Endothelial cell of umbilical vein (primary cell): ENCODE measurements around the gene COL4A1. TPM values are rescaled to one million over a fixed set of nuclear protein-coding genes. Genes with fewer than 3 reads are reported as not detected.

Source experiments
- BruUV-seq: library from RNA; stranded (reverse); fragments of 400-500 nt; replicated peaks from 2 replicates; lab custom pipeline; 2021; lab: Mats Ljungman, UMichigan
- CTCF ChIA-PET: fragments of 300-600, 350-600 bp; sonication (Branson Sonifier 250); formaldehyde crosslinking; loops from one replicate; lab custom pipeline; 2021; ENCODE audit warnings: antibody characterized with exemption, inconsistent platforms; lab: Charles Lee
- POLR2A ChIA-PET: fragments of 300-600, 350-600 bp; sonication (Branson Sonifier 250); formaldehyde crosslinking; loops from one replicate; lab custom pipeline; 2021; ENCODE audit warnings: antibody characterized with exemption, inconsistent platforms; lab: Charles Lee
- DNase-seq: peaks from one replicate; pipeline ENCODE4 v3.0.0-alpha.2; 2011; ENCODE audit warnings: low read depth, low spot score
- FAIRE-seq: peaks from 2 replicates; lab custom pipeline; 2011; peaks lifted over from hg19 to GRCh38; lab: Jason Lieb, UNC
- H2AFZ ChIP-seq: 2 replicates; pipeline ENCODE4 v1.6.0; 2012; ENCODE audit warnings: low read depth, low read length, control low read depth, inconsistent platforms
- H3K27ac ChIP-seq: 2 replicates; pipeline ENCODE4 v1.5.1; 2011; ENCODE audit warnings: low read depth, mild to moderate bottlenecking, control low read depth, low read length, moderate library complexity; ENCODE audit not compliant: insufficient read depth
- H3K27me3 ChIP-seq, 2 experiments: 2 replicates each; pipeline versions ENCODE4 v1.6.0 to v1.6.1; 2011; ENCODE audit warnings: low read length in 2 of 2, mixed read lengths in 1 of 2; ENCODE audit not compliant: control insufficient read depth in 2 of 2, insufficient read depth in 2 of 2
- H3K36me3 ChIP-seq, 2 experiments: 2 replicates in 1 of 2; 3 replicates in 1 of 2; pipeline ENCODE4 v1.5.1; 2011; ENCODE audit warnings: low read length in 2 of 2, mild to moderate bottlenecking in 1 of 2, moderate library complexity in 1 of 2; ENCODE audit not compliant: control insufficient read depth in 2 of 2, insufficient read depth in 2 of 2; ENCODE audit errors: extremely low read depth in 1 of 2
- H3K4me1 ChIP-seq: 3 replicates; pipeline ENCODE4 v1.5.1; 2011; ENCODE audit warnings: mild to moderate bottlenecking, low read length; ENCODE audit not compliant: control insufficient read depth, insufficient read depth; ENCODE audit errors: extremely low read depth
- H3K4me2 ChIP-seq: 2 replicates; pipeline ENCODE4 v1.6.1; 2011; ENCODE audit warnings: low read length, control low read depth, mixed read lengths; ENCODE audit not compliant: insufficient read depth
- H3K4me3 ChIP-seq, 3 experiments: fragments of 200-600 bp in 1 of 3; sonication (generic), shearing (Covaris generic) in 1 of 3; replicated peaks in 1 of 3; 2 replicates each; pipeline ENCODE4 v1.5.1; 2011 to 2016; ENCODE audit warnings: control low read depth in 3 of 3, low read length in 3 of 3, mild to moderate bottlenecking in 2 of 3, inconsistent platforms in 1 of 3, low read depth in 1 of 3, moderate library complexity in 1 of 3; ENCODE audit not compliant: insufficient read depth in 1 of 3
- H3K79me2 ChIP-seq: 2 replicates; pipeline ENCODE4 v1.6.0; 2012; ENCODE audit warnings: low read length, inconsistent platforms; ENCODE audit not compliant: control insufficient read depth, insufficient read depth
- H3K9ac ChIP-seq: replicated peaks from 2 replicates; pipeline ENCODE3; 2011; ENCODE audit warnings: low read length, control low read depth; ENCODE audit not compliant: insufficient read depth; ENCODE audit errors: extremely low read depth
- H3K9me1 ChIP-seq: replicated peaks from 3 replicates; pipeline ENCODE4 v1.6.0; 2011; ENCODE audit warnings: mild to moderate bottlenecking, low read length; ENCODE audit not compliant: control insufficient read depth, insufficient read depth; ENCODE audit errors: extremely low read depth
- H3K9me3 ChIP-seq: replicated peaks from 2 replicates; pipeline ENCODE4 v1.5.1; 2012; ENCODE audit warnings: low read length, inconsistent platforms; ENCODE audit not compliant: control insufficient read depth, insufficient read depth
- H4K20me1 ChIP-seq: replicated peaks from 2 replicates; pipeline ENCODE3; 2011; ENCODE audit warnings: mild to moderate bottlenecking, low read length; ENCODE audit not compliant: control insufficient read depth, insufficient read depth; ENCODE audit errors: extremely low read depth
- FOS ChIP-seq: IDR thresholded peaks from 2 replicates; pipeline ENCODE4 v1.6.1; 2011; ENCODE audit warnings: mild to moderate bottlenecking, low read length, moderate library complexity, borderline replicate concordance; ENCODE audit not compliant: insufficient read depth
- GATA2 ChIP-seq: IDR thresholded peaks from 2 replicates; pipeline ENCODE4 v1.7.0; 2011; ENCODE audit warnings: low read depth, mild to moderate bottlenecking, moderate library complexity, mixed read lengths, low read length; ENCODE audit not compliant: insufficient read length, insufficient read depth
- MYC ChIP-seq: IDR thresholded peaks from one replicate; pipeline ENCODE4 v1.6.1; 2011; ENCODE audit warnings: mild to moderate bottlenecking, low read depth, low read length
- POLR2A ChIP-seq: IDR thresholded peaks from 2 replicates; pipeline ENCODE4 v1.6.1; 2012; ENCODE audit warnings: low read depth, mild to moderate bottlenecking, control low read depth, low read length
- POLR2AphosphoS5 ChIP-seq: IDR thresholded peaks from 2 replicates; pipeline ENCODE4 v1.6.1; 2012; ENCODE audit warnings: low read depth, mild to moderate bottlenecking, control low read depth, low read length, moderate library complexity; ENCODE audit not compliant: insufficient read depth
- dilution Hi-C: fragments of 300-500 bp; cut with MboI; formaldehyde crosslinking; loops from one replicate; pipeline ENCODE4 v1.15.0; 2019; ENCODE audit warnings: low sequenced_read_pairs; ENCODE audit not compliant: extremely low pct_ligation_motif_present
- intact Hi-C: fragments of 100-400 bp; cut with micrococcal nuclease; formaldehyde crosslinking; loops from one replicate; pipeline ENCODE4 v1.10.0; 2022
- polyA plus RNA-seq, 4 experiments: library from polyadenylated mRNA; depleted of rRNA in 3 of 4; stranded (reverse) in 3 of 4; unstranded in 1 of 4; fragments of >200 nt; gene quantifications; 2 replicates each; pipeline versions ENCODE4 v1.2.1 to v1.2.3, GENCODE V29; 2011 to 2012; ENCODE audit warnings: missing spikeins in 1 of 4
- total RNA-seq: library from RNA; stranded (reverse); gene quantifications from 2 replicates; pipeline ENCODE4 v1.2.3, GENCODE V29; 2021
- TF ChIP-seq, protein P1 (sequence below): IDR thresholded peaks from 2 replicates; pipeline ENCODE4 v1.6.1; 2011; ENCODE audit not compliant: insufficient read depth, insufficient read length
- TF ChIP-seq, protein P2 (sequence below), 2 donors: IDR thresholded peaks; 1 replicate in 1 of 2; 2 replicates in 1 of 2; pipeline ENCODE4 v1.5.1; 2011; ENCODE audit warnings: low read length in 2 of 2, mild to moderate bottlenecking in 2 of 2, moderate library complexity in 2 of 2, control low read depth in 1 of 2, inconsistent platforms in 1 of 2, low read depth in 1 of 2; ENCODE audit not compliant: insufficient read depth in 1 of 2; ENCODE audit errors: extremely low read depth in 1 of 2

Gene COL4A1
- total and polyA plus RNA-seq, 2 donors (not counting 3 experiments of a cell fraction or from before 2014, with no cell fraction given), result 384 to 1,119 TPM

GRCh38 chr13:110280231-110280813, 26.6 kb downstream of the COL4A1 start:
- TF ChIP-seq, protein P1, sequence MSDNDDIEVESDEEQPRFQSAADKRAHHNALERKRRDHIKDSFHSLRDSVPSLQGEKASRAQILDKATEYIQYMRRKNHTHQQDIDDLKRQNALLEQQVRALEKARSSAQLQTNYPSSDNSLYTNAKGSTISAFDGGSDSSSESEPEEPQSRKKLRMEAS, result no peak
- ChIA-PET CTCF (no interaction called here), POLR2A (no interaction called here)
- DNase-seq (no peak), FAIRE-seq (no peak)
- Histone ChIP-seq H3K36me3 (peaks cover 3% of the 10 kb centered on the region in 2 experiments), H3K9me3 (no peaks in the 10 kb centered on the region), H3K4me3 (no peak overlapping the region), H3K9me1 (peaks cover 3% of the 10 kb centered on the region), H3K27ac (no peak overlapping the region), H3K4me2 (no peak overlapping the region), H3K9ac (no peak overlapping the region), H4K20me1 (peaks cover 6% of the 10 kb centered on the region), H3K4me1 (no peaks in the 10 kb centered on the region), H2AFZ (no peak overlapping the region), H3K27me3 (no peaks in the 10 kb centered on the region), H3K79me2 (peaks cover 46% of the 10 kb centered on the region)
- intact Hi-C loops (no loop called here), dilution Hi-C loops (no loop called here)
- no TSS peak for BruUV-seq

- ChIA-PET CTCF (interaction anchor here (1.0 kb wide), 1 partner anchor 32 kb away, joined by 3 read pairs; no protein-coding TSS in a partner anchor), POLR2A (no interaction called here)
- Histone ChIP-seq H3K4me2 (no peak overlapping the region), H3K4me3 (no peak overlapping the region), H4K20me1 (peaks cover 6% of the 10 kb centered on the region), H3K9me3 (no peaks in the 10 kb centered on the region), H3K27me3 (no peaks in the 10 kb centered on the region), H3K36me3 (peaks cover 0 to 3% of the 10 kb centered on the region in 2 experiments), H3K27ac (no peak overlapping the region), H3K9ac (no peak overlapping the region), H2AFZ (no peak overlapping the region), H3K79me2 (peaks cover 48% of the 10 kb centered on the region), H3K9me1 (peaks cover 3% of the 10 kb centered on the region), H3K4me1 (no peaks in the 10 kb centered on the region)
- no TSS peak for BruUV-seq
- FAIRE-seq (no peak), DNase-seq (no peak)
- TF ChIP-seq MYC (no peak), FOS (no peak), POLR2A (no peak), GATA2 (no peak), POLR2AphosphoS5 (no peak)
- TF ChIP-seq, protein P1, result no peak
- TF ChIP-seq, protein P2, sequence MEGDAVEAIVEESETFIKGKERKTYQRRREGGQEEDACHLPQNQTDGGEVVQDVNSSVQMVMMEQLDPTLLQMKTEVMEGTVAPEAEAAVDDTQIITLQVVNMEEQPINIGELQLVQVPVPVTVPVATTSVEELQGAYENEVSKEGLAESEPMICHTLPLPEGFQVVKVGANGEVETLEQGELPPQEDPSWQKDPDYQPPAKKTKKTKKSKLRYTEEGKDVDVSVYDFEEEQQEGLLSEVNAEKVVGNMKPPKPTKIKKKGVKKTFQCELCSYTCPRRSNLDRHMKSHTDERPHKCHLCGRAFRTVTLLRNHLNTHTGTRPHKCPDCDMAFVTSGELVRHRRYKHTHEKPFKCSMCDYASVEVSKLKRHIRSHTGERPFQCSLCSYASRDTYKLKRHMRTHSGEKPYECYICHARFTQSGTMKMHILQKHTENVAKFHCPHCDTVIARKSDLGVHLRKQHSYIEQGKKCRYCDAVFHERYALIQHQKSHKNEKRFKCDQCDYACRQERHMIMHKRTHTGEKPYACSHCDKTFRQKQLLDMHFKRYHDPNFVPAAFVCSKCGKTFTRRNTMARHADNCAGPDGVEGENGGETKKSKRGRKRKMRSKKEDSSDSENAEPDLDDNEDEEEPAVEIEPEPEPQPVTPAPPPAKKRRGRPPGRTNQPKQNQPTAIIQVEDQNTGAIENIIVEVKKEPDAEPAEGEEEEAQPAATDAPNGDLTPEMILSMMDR (IDR thresholded peaks at IDR 0.05; ENCODE audit: extremely low read depth in 1 of 2, insufficient read depth in 1 of 2, low read depth in 1 of 2, low read length in 2 of 2), result no peak
- intact Hi-C loops, result loop anchor here (2.0 kb wide), 1 partner anchor 13 kb away; no protein-coding TSS in a partner anchor
- dilution Hi-C loops, result no loop called here
Observed at GRCh38 chr13:110279684-110280083, 27.3 kb downstream of the COL4A1 start.
